HG02870 (cell line): ENCODE data around the gene DCTN2.
"Not testable (repeated sequence)": the region's sequence is repeated elsewhere in the genome, so short reads cannot be mapped to it uniquely, and the experiment has no call there.

Experiments
- ATAC-seq: cut with Tn5 transposase; IDR thresholded peaks from one replicate; pipeline ENCODE4 v1.9.1; 2021; ENCODE audit warnings: mild to moderate bottlenecking, moderate library complexity; ENCODE audit not compliant: unreplicated experiment

DCTN2 gene

DNA sequence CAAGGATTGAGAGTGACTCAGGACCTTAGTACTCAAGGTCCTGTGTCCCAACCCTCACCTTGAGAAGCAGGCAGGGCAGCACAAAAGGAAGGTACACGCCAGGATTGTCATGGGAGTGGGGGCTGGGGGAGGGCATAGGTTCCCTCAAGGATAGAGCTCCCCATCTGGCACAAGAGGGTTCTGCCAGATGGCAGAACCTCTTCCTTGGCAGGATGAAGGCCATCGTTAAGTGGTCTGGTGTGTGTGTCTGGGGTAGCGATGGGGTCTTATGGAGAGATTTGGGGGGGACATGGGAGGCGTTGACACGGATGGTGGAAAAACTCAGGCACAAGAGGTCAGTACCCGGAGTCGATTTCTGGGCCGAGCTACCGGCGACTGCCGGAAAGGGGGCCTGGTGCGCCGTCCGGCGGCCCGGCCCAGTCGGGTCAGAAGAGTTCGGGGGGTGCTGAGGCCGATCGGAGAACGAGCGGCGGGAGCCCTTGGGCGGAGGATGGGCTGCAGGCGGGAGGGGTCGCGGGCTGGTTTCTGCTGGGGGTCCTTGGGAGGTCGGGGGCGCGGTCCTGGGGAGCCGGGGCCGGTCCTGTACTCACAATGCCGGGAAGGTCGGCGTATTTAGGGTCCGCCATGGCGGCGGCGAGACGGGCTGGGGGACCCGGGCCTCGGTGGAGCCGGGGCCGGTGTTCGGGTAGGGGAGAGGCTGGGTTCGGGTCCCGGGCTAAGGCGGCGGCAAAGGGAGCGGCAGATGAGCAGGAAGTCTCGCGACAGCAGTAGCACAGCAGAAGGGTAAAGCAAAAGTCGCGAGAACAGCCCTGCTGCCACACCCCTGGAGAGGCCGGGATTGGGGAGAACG, at the start of gene DCTN2:
Gene DCTN2, minus strand, starts transcription at position 755 of the 850 bp plus-strand sequence. Its CDS starts 129 bp downstream, at position 626.
- peak; percentile 99 for ATAC-seq

GRCh38 chr12:57593187-57593586, 46.2 kb upstream of the DCTN2 start:
- ATAC-seq = no peak

DNA sequence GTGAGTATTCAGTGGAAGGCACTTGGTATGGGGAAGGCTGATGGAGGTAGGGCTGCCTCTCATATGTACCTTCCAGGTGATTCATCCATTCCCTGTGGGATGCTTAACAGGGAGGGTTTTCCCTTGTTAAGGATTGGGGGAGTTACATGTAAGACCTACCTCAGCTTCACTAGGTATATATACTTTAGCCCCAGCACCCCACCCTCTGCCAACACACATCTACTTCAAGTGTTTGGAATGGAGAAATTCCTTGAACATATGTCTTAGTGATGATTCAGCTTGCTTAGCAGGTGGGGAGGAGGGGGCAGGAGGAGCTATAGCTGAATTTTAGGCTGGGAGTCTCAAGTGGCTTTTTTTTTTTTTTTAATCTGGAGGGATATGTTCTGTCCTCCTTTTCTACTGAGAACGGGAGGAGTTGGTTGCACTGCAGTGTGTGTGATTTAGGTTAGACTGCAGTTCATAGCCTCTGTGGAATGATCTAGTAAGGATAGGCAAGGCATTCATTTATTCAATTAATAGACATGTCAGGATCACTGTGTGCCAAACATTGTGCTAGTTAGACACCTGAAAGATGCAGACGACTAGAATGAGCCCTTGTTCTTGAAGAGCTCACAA, 45.7 kb upstream of the DCTN2 start:
- ATAC-seq = no peak

DNA sequence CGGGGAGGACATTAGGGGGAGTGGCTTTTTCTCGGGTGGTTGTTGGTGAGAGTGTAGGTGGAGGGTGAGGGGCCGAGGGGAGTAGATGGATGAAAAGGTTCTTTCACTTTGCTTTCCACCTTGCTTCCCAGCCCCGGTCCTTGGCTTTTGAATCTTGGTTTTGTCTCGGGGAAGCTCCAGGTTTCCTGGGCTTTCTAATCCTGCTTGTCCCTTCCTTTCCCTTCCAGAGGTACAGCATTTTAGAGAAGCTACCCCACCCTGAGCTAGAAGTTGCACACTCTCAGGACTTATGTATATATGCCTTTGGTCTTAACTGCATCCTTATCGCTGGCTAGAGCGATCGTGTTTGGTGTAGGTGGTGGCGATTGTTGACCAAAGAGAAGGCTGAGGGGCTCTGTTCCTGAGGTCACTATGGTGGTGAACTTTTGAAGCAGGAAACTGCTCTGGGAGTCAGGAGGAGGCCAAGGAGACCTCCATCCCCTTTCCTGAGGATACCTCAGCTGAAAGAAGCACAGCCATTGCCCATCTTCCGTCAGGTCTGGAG, 44.9 kb upstream of the DCTN2 start:
- ATAC-seq = no peak

DNA sequence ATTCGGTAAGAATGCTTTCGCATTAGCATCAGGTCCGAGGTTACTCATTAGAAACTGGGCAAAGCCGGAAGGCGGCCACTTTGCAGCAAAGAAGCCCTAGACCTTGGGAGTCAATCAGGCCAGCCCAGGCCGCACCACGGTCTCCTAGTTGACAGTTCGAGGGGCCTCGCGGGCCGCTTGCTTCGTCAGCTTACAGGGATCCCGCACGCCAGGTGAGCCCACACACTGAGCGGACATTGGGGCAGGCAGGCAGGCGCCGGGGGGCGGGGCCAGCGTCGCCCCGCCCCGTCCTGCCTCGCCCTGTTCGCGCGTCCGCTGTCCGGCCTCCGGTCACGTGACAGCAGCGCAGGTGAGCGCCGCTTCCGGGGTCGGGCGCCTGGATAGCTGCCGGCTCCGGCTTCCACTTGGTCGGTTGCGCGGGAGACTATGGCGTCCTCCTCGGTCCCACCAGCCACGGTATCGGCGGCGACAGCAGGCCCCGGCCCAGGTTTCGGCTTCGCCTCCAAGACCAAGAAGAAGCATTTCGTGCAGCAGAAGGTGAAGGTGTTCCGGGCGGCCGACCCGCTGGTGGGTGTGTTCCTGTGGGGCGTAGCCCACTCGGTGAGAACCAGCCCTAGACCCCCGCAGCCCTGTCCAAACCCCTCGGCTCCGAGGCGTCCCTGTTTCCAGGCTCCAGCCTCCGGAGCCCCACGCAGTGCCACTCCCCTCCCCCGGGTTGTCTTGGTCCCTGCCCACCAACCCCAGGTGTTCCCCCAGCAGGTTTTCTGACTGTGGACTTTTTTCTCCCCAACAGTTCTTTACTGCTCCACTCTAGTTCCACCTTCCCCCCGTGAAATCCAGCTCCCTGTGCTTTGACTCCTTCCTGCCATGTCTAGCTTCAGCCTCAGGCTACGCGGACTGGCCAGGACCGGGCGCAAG, 44.1 kb upstream of the DCTN2 start, which contains the start of gene PIP4K2C:
Gene PIP4K2C, plus strand, starts transcription at position 329 of the 918 bp plus-strand sequence. Its CDS starts 98 bp downstream, at position 427.
- ATAC-seq = peak; percentile 84

- no peak for ATAC-seq
Observed at GRCh38 chr12:57590479-57590863, 43.5 kb upstream of the DCTN2 start.

DNA sequence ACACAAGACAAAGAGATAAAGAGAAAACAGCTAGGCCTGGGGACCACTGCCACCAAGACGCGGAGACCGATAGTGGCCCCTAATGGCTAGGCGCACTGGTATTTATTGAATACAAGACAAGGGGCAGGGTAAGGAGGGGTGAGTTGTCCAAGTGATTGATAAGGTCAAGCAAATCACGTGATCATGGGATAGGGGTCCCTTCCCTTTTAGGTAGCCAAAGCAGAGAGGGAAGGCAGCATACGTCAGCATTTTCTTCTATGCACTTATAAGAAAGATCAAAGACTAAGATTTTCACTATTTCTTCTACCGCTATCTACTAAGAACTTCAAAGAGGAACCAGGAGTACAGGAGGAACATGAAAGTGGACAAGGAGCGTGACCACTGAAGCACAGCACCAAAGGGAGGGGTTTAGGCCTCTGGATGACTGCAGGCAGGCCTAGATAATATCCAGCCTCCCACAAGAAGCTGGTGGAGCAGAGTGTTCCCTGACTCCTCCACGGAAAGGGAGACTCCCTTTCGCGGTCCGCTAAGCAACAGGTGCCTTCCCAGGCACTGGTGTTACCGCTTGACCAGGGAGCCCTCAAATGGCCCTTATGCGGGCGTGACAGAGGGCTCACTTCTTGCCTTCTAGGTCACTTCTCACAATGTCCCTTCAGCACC, 42.1 kb upstream of the DCTN2 start:
- not testable (repeated sequence) for ATAC-seq

DNA sequence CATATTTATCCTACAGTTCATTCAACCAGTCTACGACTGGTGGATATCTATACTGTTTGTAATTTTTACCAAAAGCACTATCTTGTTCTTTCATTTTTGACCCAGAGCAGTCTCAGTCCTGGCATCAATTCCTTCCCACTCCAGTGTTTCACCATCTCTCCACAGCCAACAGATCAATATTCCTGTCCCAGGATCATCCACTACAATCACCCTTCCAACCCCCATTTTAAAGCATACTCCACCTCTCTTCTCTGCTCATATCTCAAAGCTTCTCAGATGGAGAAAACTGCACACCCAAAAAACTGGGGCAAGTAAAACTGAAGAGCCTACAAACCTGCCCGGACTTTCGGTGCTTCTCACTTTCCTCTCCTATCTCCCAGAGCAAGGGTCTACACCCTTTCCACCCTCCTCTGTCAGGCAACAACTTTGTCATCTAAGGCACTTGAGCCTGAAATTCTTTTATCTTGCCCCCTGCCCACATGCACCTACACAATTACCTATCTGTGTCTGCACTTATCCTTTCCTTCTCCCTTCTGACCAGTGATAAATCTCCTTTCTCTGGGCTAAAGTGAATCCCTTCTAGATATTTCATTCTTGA, 39.9 kb upstream of the DCTN2 start:
- ATAC-seq = no peak

DNA sequence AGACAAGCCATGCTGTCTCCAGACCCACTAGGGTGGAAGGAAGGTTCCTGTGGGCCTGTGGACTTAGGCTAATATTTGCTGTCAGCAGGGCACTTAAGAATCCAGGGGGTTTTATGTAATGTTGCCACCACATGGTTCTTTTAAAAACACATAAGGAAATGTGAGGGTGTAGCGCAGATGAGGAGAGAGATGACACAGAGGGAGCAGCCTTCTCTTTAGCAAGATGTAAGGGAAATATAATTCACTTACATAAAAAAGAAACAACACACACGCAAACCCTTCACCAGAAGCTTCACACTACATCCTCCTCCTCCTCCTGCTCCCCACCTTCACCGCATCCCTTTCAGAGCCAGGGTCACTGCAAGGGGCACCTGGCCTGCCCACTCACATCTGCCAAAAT, 39.1 kb upstream of the DCTN2 start:
- no peak for ATAC-seq

DNA sequence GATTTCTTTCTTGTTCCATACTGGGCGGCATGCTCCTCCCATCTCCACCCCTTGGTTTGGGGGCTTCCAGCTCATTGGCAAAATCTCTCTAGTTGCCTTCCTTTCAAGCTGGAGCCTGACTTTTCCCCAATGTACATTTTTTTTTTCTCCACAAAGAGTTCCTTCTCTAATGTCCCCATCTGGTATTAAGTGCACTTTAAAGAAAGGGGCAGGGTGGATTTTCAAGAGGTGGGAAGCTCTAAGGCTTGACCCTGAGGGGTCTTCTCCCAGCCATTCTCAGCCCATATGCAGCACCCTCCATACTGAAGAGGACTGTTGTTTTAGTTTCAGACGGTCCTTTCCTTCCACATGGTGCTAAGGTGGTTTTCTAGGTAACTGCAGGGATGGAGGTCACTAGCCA, 38.2 kb upstream of the DCTN2 start:
- ATAC-seq = no peak

- ATAC-seq = no peak
Observed at GRCh38 chr12:57584690-57585089, 37.7 kb upstream of the DCTN2 start.

DNA sequence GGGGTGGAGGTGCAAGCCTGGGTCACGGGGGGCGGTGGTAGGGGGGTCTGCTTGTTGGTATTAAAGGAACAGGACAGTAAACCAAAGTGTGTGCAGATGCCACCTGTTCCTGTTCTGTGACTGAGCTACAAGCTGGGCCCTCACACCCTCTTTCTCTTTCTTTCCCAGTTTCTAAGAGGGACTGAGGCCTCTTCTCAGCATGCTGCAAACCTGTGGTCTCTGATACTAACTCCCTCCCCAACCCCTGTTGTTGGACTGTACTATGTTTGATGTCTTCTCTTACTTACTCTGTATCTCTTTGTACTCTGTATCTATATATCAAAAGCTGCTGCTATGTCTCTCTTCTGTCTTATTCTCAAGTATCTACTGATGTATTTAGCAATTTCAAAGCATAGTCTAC, 37.1 kb upstream of the DCTN2 start:
- ATAC-seq = no peak

- ATAC-seq = peak; percentile 89
Observed at GRCh38 chr12:57583008-57583831, 36.2 kb upstream of the DCTN2 start.

DNA sequence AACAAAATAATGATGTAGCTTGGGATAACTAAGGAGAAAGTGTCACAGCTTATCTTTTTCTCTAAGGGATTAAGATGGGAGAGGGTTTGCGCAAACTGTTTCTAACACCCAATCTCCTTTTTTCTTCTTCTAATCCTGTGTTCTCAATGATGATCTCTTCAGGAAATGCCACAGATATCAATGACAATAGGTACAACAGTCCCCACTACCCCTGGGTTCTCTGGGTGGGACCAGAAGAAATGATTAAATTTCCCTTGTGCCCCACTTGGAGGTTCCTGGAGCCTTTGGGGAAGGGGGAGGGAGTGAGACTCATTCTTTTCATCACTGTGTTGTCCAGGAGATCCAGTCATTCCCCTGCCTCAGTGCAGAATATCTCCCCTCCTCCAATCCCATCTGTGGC, 35.4 kb upstream of the DCTN2 start:
- ATAC-seq = no peak

- no peak for ATAC-seq
Observed at GRCh38 chr12:57581802-57582201, 34.8 kb upstream of the DCTN2 start.

DNA sequence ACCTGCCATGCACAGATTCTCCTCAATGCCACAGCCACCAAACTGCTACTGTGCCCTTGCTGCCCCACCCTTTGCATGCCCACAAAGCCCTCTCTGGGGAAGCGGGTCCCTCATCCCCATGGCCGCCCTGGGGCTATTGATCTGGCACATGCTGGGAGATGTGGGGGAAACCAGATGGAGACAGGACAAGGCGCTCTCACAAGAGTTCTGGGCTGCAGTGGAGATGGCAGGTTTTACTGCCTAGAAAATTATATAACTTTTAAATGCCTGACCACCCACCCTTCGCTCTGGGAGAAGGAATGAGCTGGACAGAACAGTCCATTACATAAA, 33.4 kb upstream of the DCTN2 start:
- no peak for ATAC-seq

DNA sequence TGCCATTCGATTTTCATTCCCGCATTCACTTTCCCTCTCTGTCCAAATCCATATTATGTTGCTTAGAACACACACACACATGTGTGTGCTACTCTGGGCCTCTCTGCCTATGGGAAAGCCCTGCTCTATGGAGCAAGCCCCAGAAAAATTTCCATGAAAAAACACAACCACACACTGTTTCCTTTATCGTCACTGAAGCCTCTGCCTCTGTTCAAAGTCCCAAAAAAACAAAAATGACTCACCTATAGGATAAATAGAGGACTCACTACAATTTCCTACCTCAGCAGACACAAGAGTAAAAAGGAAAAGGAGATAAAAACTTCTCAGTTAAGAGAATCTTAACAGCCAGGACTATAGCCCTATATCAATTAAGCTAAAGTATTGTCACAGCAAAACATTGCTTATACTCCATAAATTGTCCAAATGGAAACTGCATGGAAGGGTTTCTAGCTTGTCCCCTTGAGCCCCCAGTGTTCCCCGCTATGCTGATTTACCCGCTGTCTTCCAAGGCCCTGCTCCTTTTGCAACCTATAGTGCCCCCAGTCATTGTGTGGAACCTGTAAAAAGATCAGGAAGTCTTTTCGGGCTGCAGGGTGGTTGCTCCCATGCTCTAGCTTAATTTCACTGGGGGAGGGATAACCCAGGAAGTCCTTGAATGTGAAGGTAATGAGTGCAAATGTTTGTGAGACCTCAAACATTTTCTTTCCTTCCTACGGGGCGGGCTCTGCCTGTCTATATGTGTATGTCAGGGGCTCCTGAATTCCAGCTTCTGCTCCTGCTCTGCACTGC, 32.9 kb upstream of the DCTN2 start:
- ATAC-seq = no peak

- no peak for ATAC-seq
Observed at GRCh38 chr12:57579011-57579410, 32.0 kb upstream of the DCTN2 start.
